Measurements from ENCODE around the gene CLDN11.

The CLDN11 gene

GRCh38 chr3:170475092-170475685 is 56.5 kb downstream of the CLDN11 start:
- Histone ChIP-seq H3K36me3 (ENCODE audit: control insufficient read depth, low read depth, low read length) (no peaks in the 10 kb centered on the region), H3K27me3 (ENCODE audit: control insufficient read depth, insufficient read depth, low read length) (no peaks in the 10 kb centered on the region), H3K4me1 (ENCODE audit: control insufficient read depth, low read depth, low read length) (peaks cover 9% of the 10 kb centered on the region), H3K9ac (ENCODE audit: low read length) (no peak overlapping the region), H3K4me3 (ENCODE audit: low read length) (no peak overlapping the region), H3K27ac (ENCODE audit: low read length) (no peak overlapping the region), H3K9me3 (ENCODE audit: control insufficient read depth, low read depth, low read length) (no peaks in the 10 kb centered on the region)

- Histone ChIP-seq H3K9me3 (ENCODE audit: control insufficient read depth, low read depth, low read length) (no peaks in the 10 kb centered on the region), H3K36me3 (ENCODE audit: control insufficient read depth, low read depth, low read length) (no peaks in the 10 kb centered on the region), H3K4me1 (ENCODE audit: control insufficient read depth, low read depth, low read length) (peaks cover 9% of the 10 kb centered on the region), H3K27ac (ENCODE audit: low read length) (no peak overlapping the region), H3K9ac (ENCODE audit: low read length) (no peak overlapping the region), H3K4me3 (ENCODE audit: low read length) (no peak overlapping the region), H3K27me3 (ENCODE audit: control insufficient read depth, insufficient read depth, low read length) (no peaks in the 10 kb centered on the region)
Observed at GRCh38 chr3:170476291-170476690, 57.6 kb downstream of the CLDN11 start.

- peaks cover 9% of the 10 kb centered on the region for H3K4me1 ChIP-seq (ENCODE audit: control insufficient read depth, low read depth, low read length)
- no peak overlapping the region for H3K9ac ChIP-seq (ENCODE audit: low read length)
- no peak overlapping the region for H3K27ac ChIP-seq (ENCODE audit: low read length)
- no peaks in the 10 kb centered on the region for H3K9me3 ChIP-seq (ENCODE audit: control insufficient read depth, low read depth, low read length)
- H3K27me3 ChIP-seq (ENCODE audit: control insufficient read depth, insufficient read depth, low read length) = no peaks in the 10 kb centered on the region
- H3K4me3 ChIP-seq (ENCODE audit: low read length) = no peak overlapping the region
- no peaks in the 10 kb centered on the region for H3K36me3 ChIP-seq (ENCODE audit: control insufficient read depth, low read depth, low read length)
Observed at GRCh38 chr3:170477395-170477794, 58.7 kb downstream of the CLDN11 start.

- Histone ChIP-seq H3K27ac (ENCODE audit: low read length) (no peak overlapping the region), H3K4me3 (ENCODE audit: low read length) (no peak overlapping the region), H3K36me3 (ENCODE audit: control insufficient read depth, low read depth, low read length) (no peaks in the 10 kb centered on the region), H3K4me1 (ENCODE audit: control insufficient read depth, low read depth, low read length) (peaks cover 9% of the 10 kb centered on the region), H3K27me3 (ENCODE audit: control insufficient read depth, insufficient read depth, low read length) (no peaks in the 10 kb centered on the region), H3K9me3 (ENCODE audit: control insufficient read depth, low read depth, low read length) (no peaks in the 10 kb centered on the region), H3K9ac (ENCODE audit: low read length) (no peak overlapping the region)
Observed at GRCh38 chr3:170480111-170480510, 61.4 kb downstream of the CLDN11 start.

GRCh38 chr3:170482199-170482598 is 63.5 kb downstream of the CLDN11 start:
- Histone ChIP-seq H3K9ac (ENCODE audit: low read length) (no peak overlapping the region), H3K4me1 (ENCODE audit: control insufficient read depth, low read depth, low read length) (no peaks in the 10 kb centered on the region), H3K27ac (ENCODE audit: low read length) (no peak overlapping the region), H3K36me3 (ENCODE audit: control insufficient read depth, low read depth, low read length) (no peaks in the 10 kb centered on the region), H3K4me3 (ENCODE audit: low read length) (no peak overlapping the region), H3K9me3 (ENCODE audit: control insufficient read depth, low read depth, low read length) (no peaks in the 10 kb centered on the region), H3K27me3 (ENCODE audit: control insufficient read depth, insufficient read depth, low read length) (no peaks in the 10 kb centered on the region)

GRCh38 chr3:170483485-170484262 is 65.0 kb downstream of the CLDN11 start:
- H3K4me3 ChIP-seq (ENCODE audit: low read length) = no peak overlapping the region
- no peak overlapping the region for H3K27ac ChIP-seq (ENCODE audit: low read length)
- no peaks in the 10 kb centered on the region for H3K9me3 ChIP-seq (ENCODE audit: control insufficient read depth, low read depth, low read length)
- no peaks in the 10 kb centered on the region for H3K27me3 ChIP-seq (ENCODE audit: control insufficient read depth, insufficient read depth, low read length)
- no peaks in the 10 kb centered on the region for H3K4me1 ChIP-seq (ENCODE audit: control insufficient read depth, low read depth, low read length)
- no peaks in the 10 kb centered on the region for H3K36me3 ChIP-seq (ENCODE audit: control insufficient read depth, low read depth, low read length)
- H3K9ac ChIP-seq (ENCODE audit: low read length) = no peak overlapping the region

Data from iPS-18a (cell line).